Astrocyte (in vitro differentiated cells and primary cell): ENCODE results near the gene IQGAP2. TPM values are rescaled to one million over a fixed set of nuclear protein-coding genes. Genes with fewer than 3 reads are reported as not detected.
A peak's percentile ranks its signal among the peaks of the same experiment; 100 is the strongest.

Experiments used
- DNase-seq: peaks from one replicate; pipeline ENCODE4 v3.0.0-alpha.2; 2010; ENCODE audit warnings: low read depth
- FAIRE-seq: peaks from 2 replicates; lab custom pipeline; 2011; peaks lifted over from hg19 to GRCh38; lab: Jason Lieb, UNC
- H2AFZ ChIP-seq: 2 replicates; pipeline ENCODE4 v1.6.0; 2012; ENCODE audit warnings: low read depth, low read length, inconsistent platforms
- H3K27ac ChIP-seq: 2 replicates; pipeline ENCODE4 v1.5.1; 2011; ENCODE audit warnings: low read depth, low read length, inconsistent platforms
- H3K27me3 ChIP-seq: 2 replicates; pipeline ENCODE4 v1.6.0; 2011; ENCODE audit warnings: low read length, inconsistent platforms; ENCODE audit not compliant: insufficient read depth
- H3K36me3 ChIP-seq: 2 replicates; pipeline ENCODE4 v1.5.1; 2011; ENCODE audit warnings: low read length, inconsistent platforms; ENCODE audit not compliant: insufficient read depth
- H3K4me1 ChIP-seq: 2 replicates; pipeline ENCODE4 v1.5.1; 2011; ENCODE audit warnings: low read length, inconsistent platforms; ENCODE audit not compliant: insufficient read depth
- H3K4me2 ChIP-seq: 2 replicates; pipeline ENCODE4 v1.6.0; 2012; ENCODE audit warnings: low read length, inconsistent platforms
- H3K4me3 ChIP-seq: 2 replicates; pipeline ENCODE4 v1.5.1; 2011; ENCODE audit warnings: low read depth, mild to moderate bottlenecking, low read length, inconsistent platforms; ENCODE audit not compliant: insufficient read depth
- H3K79me2 ChIP-seq: 2 replicates; pipeline ENCODE4 v1.6.0; 2012; ENCODE audit warnings: mild to moderate bottlenecking, low read length, inconsistent platforms; ENCODE audit not compliant: insufficient read depth
- H3K9ac ChIP-seq: 2 replicates; pipeline ENCODE4 v1.6.0; 2012; ENCODE audit warnings: mild to moderate bottlenecking, low read length, inconsistent platforms
- H3K9me3 ChIP-seq: 2 replicates; pipeline ENCODE4 v1.5.1; 2012; ENCODE audit warnings: low read depth, mild to moderate bottlenecking, low read length, inconsistent platforms; ENCODE audit not compliant: insufficient read depth
- H4K20me1 ChIP-seq: 2 replicates; pipeline ENCODE4 v1.6.0; 2012; ENCODE audit warnings: low read length, inconsistent platforms; ENCODE audit not compliant: insufficient read depth
- H3K27ac Mint-ChIP-seq: one replicate; pipeline ENCODE4 v1.8.0; 2021; ENCODE audit warnings: mild to moderate bottlenecking, mixed read lengths; ENCODE audit not compliant: unreplicated experiment
- H3K27me3 Mint-ChIP-seq: one replicate; pipeline ENCODE4 v1.8.0; 2021; ENCODE audit warnings: low read depth, mixed read lengths; ENCODE audit not compliant: unreplicated experiment
- H3K36me3 Mint-ChIP-seq: one replicate; pipeline ENCODE4 v1.8.0; 2021; ENCODE audit warnings: low read depth, mixed read lengths; ENCODE audit not compliant: unreplicated experiment
- H3K4me1 Mint-ChIP-seq: one replicate; pipeline ENCODE4 v1.8.0; 2021; ENCODE audit warnings: low read depth, mixed read lengths; ENCODE audit not compliant: unreplicated experiment
- H3K4me3 Mint-ChIP-seq: one replicate; pipeline ENCODE4 v1.8.0; 2021; ENCODE audit warnings: mild to moderate bottlenecking, moderate library complexity, mixed read lengths; ENCODE audit not compliant: unreplicated experiment
- H3K9me3 Mint-ChIP-seq: one replicate; pipeline ENCODE4 v1.8.0; 2021; ENCODE audit warnings: mild to moderate bottlenecking, mixed read lengths; ENCODE audit not compliant: unreplicated experiment
- EZH2 ChIP-seq: IDR thresholded peaks from 2 replicates; pipeline ENCODE4 v1.6.1; 2012; ENCODE audit warnings: mild to moderate bottlenecking, low read length, inconsistent platforms; ENCODE audit not compliant: insufficient read depth
- total RNA-seq: library from RNA; stranded (reverse); gene quantifications from 2 replicates; pipeline ENCODE4 v1.2.1, GENCODE V29; 2021
- TF ChIP-seq, protein P1 (sequence below): IDR thresholded peaks from 2 replicates; pipeline ENCODE4 v1.5.1; 2011; ENCODE audit warnings: low read depth, mild to moderate bottlenecking, inconsistent platforms, low read length, moderate library complexity; ENCODE audit not compliant: insufficient read depth

The IQGAP2 gene
- total RNA-seq, 1 donor from 2014 or later = 2.9 TPM

- Mint-ChIP-seq H3K27me3 (no peaks in the 10 kb centered on the region), H3K4me1 (peaks cover 41% of the 10 kb centered on the region), H3K9me3 (no peaks in the 10 kb centered on the region), H3K27ac (peak overlapping the region; percentile 86), H3K36me3 (no peaks in the 10 kb centered on the region), H3K4me3 (no peak overlapping the region)
- H3K36me3 ChIP-seq = no peaks in the 10 kb centered on the region
- TF ChIP-seq, protein P1, sequence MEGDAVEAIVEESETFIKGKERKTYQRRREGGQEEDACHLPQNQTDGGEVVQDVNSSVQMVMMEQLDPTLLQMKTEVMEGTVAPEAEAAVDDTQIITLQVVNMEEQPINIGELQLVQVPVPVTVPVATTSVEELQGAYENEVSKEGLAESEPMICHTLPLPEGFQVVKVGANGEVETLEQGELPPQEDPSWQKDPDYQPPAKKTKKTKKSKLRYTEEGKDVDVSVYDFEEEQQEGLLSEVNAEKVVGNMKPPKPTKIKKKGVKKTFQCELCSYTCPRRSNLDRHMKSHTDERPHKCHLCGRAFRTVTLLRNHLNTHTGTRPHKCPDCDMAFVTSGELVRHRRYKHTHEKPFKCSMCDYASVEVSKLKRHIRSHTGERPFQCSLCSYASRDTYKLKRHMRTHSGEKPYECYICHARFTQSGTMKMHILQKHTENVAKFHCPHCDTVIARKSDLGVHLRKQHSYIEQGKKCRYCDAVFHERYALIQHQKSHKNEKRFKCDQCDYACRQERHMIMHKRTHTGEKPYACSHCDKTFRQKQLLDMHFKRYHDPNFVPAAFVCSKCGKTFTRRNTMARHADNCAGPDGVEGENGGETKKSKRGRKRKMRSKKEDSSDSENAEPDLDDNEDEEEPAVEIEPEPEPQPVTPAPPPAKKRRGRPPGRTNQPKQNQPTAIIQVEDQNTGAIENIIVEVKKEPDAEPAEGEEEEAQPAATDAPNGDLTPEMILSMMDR = no peak
- no peak for TF ChIP-seq EZH2
- H4K20me1 ChIP-seq = no peaks in the 10 kb centered on the region
- H3K9me3 ChIP-seq = no peaks in the 10 kb centered on the region
- no peak overlapping the region for H2AFZ ChIP-seq
- no peaks in the 10 kb centered on the region for H3K79me2 ChIP-seq
- FAIRE-seq (no peak), DNase-seq (peak; percentile 92)
- H3K9ac ChIP-seq = peak overlapping the region; percentile 4
- H3K4me1 ChIP-seq = peaks cover 24% of the 10 kb centered on the region
- no peak overlapping the region for H3K27ac ChIP-seq
- H3K27me3 ChIP-seq = no peaks in the 10 kb centered on the region
- no peak overlapping the region for H3K4me3 ChIP-seq
- H3K4me2 ChIP-seq = peak overlapping the region; percentile 67
Measured at GRCh38 chr5:76709762-76710161, 306.7 kb downstream of the IQGAP2 start.

DNA sequence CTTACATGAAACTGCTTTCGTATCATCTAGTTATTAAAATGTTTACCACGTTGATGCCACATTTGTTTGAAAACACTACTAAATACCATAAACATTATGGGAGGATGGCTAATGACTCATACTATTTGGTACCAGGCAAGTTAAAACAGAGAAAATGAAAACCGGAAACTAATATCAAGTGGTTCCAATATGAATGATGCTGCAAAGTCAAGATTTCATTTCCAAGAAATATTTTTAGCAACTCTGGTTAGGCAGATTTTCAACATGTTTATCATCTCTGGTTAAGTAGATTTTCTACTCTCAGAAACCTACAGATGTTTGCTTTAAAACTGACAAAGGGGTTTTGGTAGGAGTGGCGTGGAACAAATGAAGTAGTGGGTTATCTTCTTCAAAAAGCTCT is 307.9 kb downstream of the IQGAP2 start:
- H3K9me3 Mint-ChIP-seq = no peaks in the 10 kb centered on the region
- peaks cover 33% of the 10 kb centered on the region for H3K4me1 ChIP-seq
- peak overlapping the region; percentile 80 for H3K27ac Mint-ChIP-seq
- no peaks in the 10 kb centered on the region for H3K79me2 ChIP-seq
- H3K27me3 ChIP-seq = no peaks in the 10 kb centered on the region
- peak; percentile 37 for FAIRE-seq
- peaks cover 39% of the 10 kb centered on the region for H3K4me1 Mint-ChIP-seq
- no peak overlapping the region for H3K9ac ChIP-seq
- H3K4me2 ChIP-seq = peak overlapping the region; percentile 1
- H2AFZ ChIP-seq = no peak overlapping the region
- H4K20me1 ChIP-seq = no peaks in the 10 kb centered on the region
- H3K4me3 Mint-ChIP-seq = no peak overlapping the region
- no peak for TF ChIP-seq EZH2
- TF ChIP-seq, protein P1 = no peak
- H3K4me3 ChIP-seq = no peak overlapping the region
- H3K9me3 ChIP-seq = no peaks in the 10 kb centered on the region
- H3K36me3 Mint-ChIP-seq = no peaks in the 10 kb centered on the region
- H3K27ac ChIP-seq = no peak overlapping the region
- peak; percentile 68 for DNase-seq
- no peaks in the 10 kb centered on the region for H3K27me3 Mint-ChIP-seq
- H3K36me3 ChIP-seq = no peaks in the 10 kb centered on the region

DNA sequence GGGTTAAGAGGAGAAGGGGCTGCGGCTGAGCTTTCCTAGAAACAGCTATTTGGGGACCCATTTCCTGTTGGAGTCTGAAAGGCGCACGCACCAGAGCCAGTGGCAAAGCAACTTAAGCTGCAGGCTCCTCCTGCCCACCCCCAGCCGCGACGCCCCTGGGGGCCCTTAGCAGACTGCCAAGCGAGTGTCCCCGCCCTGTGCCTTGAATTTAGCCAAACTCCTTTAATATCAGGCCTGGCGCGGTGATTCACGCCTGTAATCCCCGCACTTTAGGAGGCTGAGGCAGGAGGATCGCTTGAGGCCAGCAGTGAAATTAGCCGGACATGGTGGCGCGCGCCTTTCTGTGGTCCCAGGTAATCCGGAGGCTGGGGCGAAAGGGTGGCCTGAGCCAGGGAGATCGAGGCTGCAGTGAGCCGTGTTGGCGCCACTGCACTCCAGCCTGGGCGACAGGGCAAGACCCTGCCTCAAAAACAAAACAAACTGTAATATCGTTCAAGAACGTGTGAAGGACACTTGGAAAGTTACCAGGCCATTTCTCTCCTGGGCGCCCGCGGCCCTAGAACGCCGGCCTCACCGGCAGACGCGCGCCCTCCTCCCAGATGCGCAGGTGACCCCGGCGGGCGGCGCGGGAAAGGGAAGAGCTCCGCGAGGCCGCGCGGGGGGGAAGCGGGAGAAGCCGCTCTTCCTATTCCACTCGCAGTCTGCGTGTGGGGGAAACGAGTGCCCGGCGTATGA is 311.8 kb downstream of the IQGAP2 start:
- no peaks in the 10 kb centered on the region for H3K9me3 Mint-ChIP-seq
- H3K27ac ChIP-seq = peak overlapping the region; percentile 77
- FAIRE-seq (no peak), DNase-seq (no peak)
- H3K9ac ChIP-seq = peak overlapping the region; percentile 90
- H4K20me1 ChIP-seq = peaks cover 19% of the 10 kb centered on the region
- no peaks in the 10 kb centered on the region for H3K27me3 Mint-ChIP-seq
- peaks cover 8% of the 10 kb centered on the region for H3K36me3 Mint-ChIP-seq
- peaks cover 40% of the 10 kb centered on the region for H3K4me1 ChIP-seq
- H3K4me2 ChIP-seq = peak overlapping the region; percentile 93
- TF ChIP-seq, protein P1 = no peak
- peak; percentile 39 for TF ChIP-seq EZH2
- peak overlapping the region; percentile 95 for H3K4me3 Mint-ChIP-seq
- H3K9me3 ChIP-seq = no peaks in the 10 kb centered on the region
- H2AFZ ChIP-seq = peak overlapping the region; percentile 79
- peaks cover 39% of the 10 kb centered on the region for H3K79me2 ChIP-seq
- H3K27ac Mint-ChIP-seq = peak overlapping the region; percentile 75
- H3K36me3 ChIP-seq = no peaks in the 10 kb centered on the region
- H3K27me3 ChIP-seq = no peaks in the 10 kb centered on the region
- H3K4me3 ChIP-seq = peak overlapping the region; percentile 81
- peaks cover 28% of the 10 kb centered on the region for H3K4me1 Mint-ChIP-seq
